NCI-H1417 (cell line): Measurements from ENCODE around the gene SINHCAF.

Experiments used
- DNase-seq, 3 experiments: peaks; one replicate each; lab custom pipeline; 2025; lab: John Stamatoyannopoulos, UW

SINHCAF gene

GRCh38 chr12:31233061-31233730, 92.8 kb downstream of the SINHCAF start:
- peak in 1 of 3 experiments; percentile 30 for DNase-seq

GRCh38 chr12:31232361-31232965, 93.5 kb downstream of the SINHCAF start:
- no peak for DNase-seq

GRCh38 chr12:31231611-31232360, 94.2 kb downstream of the SINHCAF start:
- no peak for DNase-seq
